ENCODE measurements around the gene CENPQ.

DNA sequence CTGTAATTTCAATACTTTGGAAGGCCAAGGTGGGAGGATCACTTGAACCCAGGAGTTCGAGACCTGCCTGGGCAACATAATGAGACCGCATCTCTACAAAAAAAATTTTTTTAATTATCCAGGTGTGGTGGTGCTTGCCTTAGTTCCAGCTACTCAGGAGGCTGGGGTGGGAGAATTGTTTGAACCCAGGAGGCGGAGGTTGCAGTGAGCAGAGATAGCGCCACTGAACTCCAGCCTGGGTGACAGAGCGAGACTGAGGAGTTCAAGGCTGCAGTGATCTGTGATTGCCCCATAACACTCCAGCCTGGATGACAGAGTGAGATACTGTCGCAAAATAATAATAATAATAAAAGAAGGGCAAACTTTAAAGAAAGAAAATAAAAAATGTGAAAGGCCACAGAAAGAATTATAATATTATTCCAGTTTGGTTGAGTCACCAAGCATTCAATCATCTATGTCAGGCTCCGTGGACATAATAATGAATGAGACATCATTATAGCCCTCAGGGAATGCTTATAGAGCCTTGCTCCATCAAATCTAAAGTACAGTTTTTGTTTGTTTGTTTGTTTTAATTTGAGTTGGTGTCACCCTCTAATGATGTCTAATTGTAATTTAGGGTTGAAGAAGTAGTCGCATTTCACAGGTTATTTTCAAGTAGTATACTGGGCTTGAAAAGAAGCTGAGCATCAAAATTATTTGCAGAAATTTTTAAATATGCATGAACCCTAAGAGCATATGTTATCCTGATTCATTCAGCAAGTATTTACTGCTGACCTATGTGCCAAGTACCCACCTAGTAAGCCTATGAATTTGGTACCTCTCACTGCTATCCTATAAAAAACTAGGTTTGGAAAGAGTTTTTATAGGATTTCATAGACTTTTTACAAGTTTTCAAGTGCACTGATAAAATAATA, 51.7 kb downstream of the CENPQ start:
- TF ChIP-seq, protein P1, sequence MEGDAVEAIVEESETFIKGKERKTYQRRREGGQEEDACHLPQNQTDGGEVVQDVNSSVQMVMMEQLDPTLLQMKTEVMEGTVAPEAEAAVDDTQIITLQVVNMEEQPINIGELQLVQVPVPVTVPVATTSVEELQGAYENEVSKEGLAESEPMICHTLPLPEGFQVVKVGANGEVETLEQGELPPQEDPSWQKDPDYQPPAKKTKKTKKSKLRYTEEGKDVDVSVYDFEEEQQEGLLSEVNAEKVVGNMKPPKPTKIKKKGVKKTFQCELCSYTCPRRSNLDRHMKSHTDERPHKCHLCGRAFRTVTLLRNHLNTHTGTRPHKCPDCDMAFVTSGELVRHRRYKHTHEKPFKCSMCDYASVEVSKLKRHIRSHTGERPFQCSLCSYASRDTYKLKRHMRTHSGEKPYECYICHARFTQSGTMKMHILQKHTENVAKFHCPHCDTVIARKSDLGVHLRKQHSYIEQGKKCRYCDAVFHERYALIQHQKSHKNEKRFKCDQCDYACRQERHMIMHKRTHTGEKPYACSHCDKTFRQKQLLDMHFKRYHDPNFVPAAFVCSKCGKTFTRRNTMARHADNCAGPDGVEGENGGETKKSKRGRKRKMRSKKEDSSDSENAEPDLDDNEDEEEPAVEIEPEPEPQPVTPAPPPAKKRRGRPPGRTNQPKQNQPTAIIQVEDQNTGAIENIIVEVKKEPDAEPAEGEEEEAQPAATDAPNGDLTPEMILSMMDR (IDR thresholded peaks at IDR 0.05; ENCODE audit: low read depth, low read length): no peak
- TF ChIP-seq POLR2A (IDR thresholded peaks at IDR 0.05; ENCODE audit: extremely low read depth, insufficient read length): no peak

All from NB4 (cell line).